Fibroblast of the aortic adventitia (primary cell): Measurements from ENCODE around the gene LAMA2. TPM values are rescaled to one million over a fixed set of nuclear protein-coding genes. Genes with fewer than 3 reads are reported as not detected.

Source experiments
- DNase-seq: peaks from one replicate; pipeline ENCODE4 v3.0.0-alpha.2; 2010; ENCODE audit warnings: low read depth
- H3K4me3 ChIP-seq: 2 replicates; pipeline ENCODE4 v1.5.1; 2011; ENCODE audit warnings: low read depth, mild to moderate bottlenecking, control low read depth, low read length, moderate library complexity
- CTCF ChIP-seq: IDR thresholded peaks from 2 replicates; pipeline ENCODE4 v1.5.1; 2011; ENCODE audit warnings: mild to moderate bottlenecking, low read length, control low read depth, inconsistent platforms; ENCODE audit not compliant: insufficient read depth
- total RNA-seq: library from RNA; depleted of rRNA; stranded (reverse); fragments of >200 nt; gene quantifications from 2 replicates; pipeline ENCODE4 v1.2.3, GENCODE V29; 2012; ENCODE audit warnings: low replicate concordance

Gene LAMA2
- total RNA-seq, 1 donor: 99.1 TPM

GRCh38 chr6:129115471-129115870 is 232.5 kb downstream of the LAMA2 start:
- DNase-seq: no peak
- no peak overlapping the region for H3K4me3 ChIP-seq
- no peak for TF ChIP-seq CTCF

- DNase-seq: no peak
- TF ChIP-seq CTCF: no peak
- no peak overlapping the region for H3K4me3 ChIP-seq
These were observed 234.4 kb downstream of the LAMA2 start for GRCh38 chr6:129117355-129117754.

- TF ChIP-seq CTCF: no peak
- DNase-seq: no peak
- no peak overlapping the region for H3K4me3 ChIP-seq
These were observed 238.1 kb downstream of the LAMA2 start for GRCh38 chr6:129120856-129121638.

GRCh38 chr6:129124347-129124746 is 241.4 kb downstream of the LAMA2 start:
- TF ChIP-seq CTCF: no peak
- DNase-seq: no peak
- no peak overlapping the region for H3K4me3 ChIP-seq

GRCh38 chr6:129130106-129130505 is 247.2 kb downstream of the LAMA2 start:
- DNase-seq: no peak
- TF ChIP-seq CTCF: no peak
- no peak overlapping the region for H3K4me3 ChIP-seq

GRCh38 chr6:129130959-129131681 is 248.2 kb downstream of the LAMA2 start:
- no peak for TF ChIP-seq CTCF
- DNase-seq: peak; percentile 19

More at GRCh38 chr6:129130959-129131681, 248.2 kb downstream of the LAMA2 start:
- no peak overlapping the region for H3K4me3 ChIP-seq
